Heart left ventricle (tissue), 16 donors: ENCODE results near the gene STARD7. TPM values are rescaled to one million over a fixed set of nuclear protein-coding genes. Genes with fewer than 3 reads are reported as not detected.
"Not testable (repeated sequence)": the region's sequence is repeated elsewhere in the genome, so short reads cannot be mapped to it uniquely, and the experiment has no call there.

ENCODE experiments used
- ATAC-seq, 4 donors: fragments of 200-7000 bp; cut with Tn5 transposase; one replicate each; pipeline ENCODE4 v1.9.1; 2020 to 2022; ENCODE audit warnings: moderate library complexity in 4 of 4, mild to moderate bottlenecking in 3 of 4, moderate number of reproducible peaks in 1 of 4
- DNase-seq, 5 donors: peaks; one replicate each; pipeline ENCODE4 v3.0.0-alpha.2; 2020
- H3K27ac ChIP-seq, 12 donors: fragments of 200-600 bp; sonication (generic) in 4 of 12; one replicate each; pipeline versions ENCODE4 v1.5.0 to v1.8.0; 2016 to 2022; ENCODE audit warnings: mild to moderate bottlenecking in 2 of 12
- H3K27me3 ChIP-seq, 9 donors: fragments of 200-600 bp; sonication (generic) in 2 of 9; one replicate each; pipeline versions ENCODE4 v1.5.1 to v1.8.0; 2016 to 2022; ENCODE audit warnings: mild to moderate bottlenecking in 3 of 9
- H3K36me3 ChIP-seq, 9 donors: fragments of 200-600 bp; sonication (generic) in 2 of 9; one replicate each; pipeline versions ENCODE4 v1.5.0 to v1.8.0; 2018 to 2022; ENCODE audit warnings: mild to moderate bottlenecking in 2 of 9
- H3K4me1 ChIP-seq, 12 donors: fragments of 200-600 bp; sonication (generic) in 4 of 12; one replicate each; pipeline versions ENCODE4 v1.5.0 to v1.8.0; 2016 to 2022; ENCODE audit warnings: mild to moderate bottlenecking in 3 of 12
- H3K4me3 ChIP-seq, 12 donors: fragments of 200-600 bp; sonication (generic) in 4 of 12; one replicate each; pipeline versions ENCODE4 v1.5.0 to v1.8.0; 2017 to 2022; ENCODE audit warnings: mild to moderate bottlenecking in 9 of 12, moderate library complexity in 4 of 12
- H3K9me3 ChIP-seq, 12 donors: fragments of 200-600 bp; sonication (generic) in 4 of 12; one replicate each; pipeline versions ENCODE4 v1.5.0 to v1.8.0; 2016 to 2022; ENCODE audit warnings: mild to moderate bottlenecking in 1 of 12
- POLR2A ChIP-seq, 2 donors: fragments of 450-650 bp; IDR thresholded peaks; one replicate each; pipeline ENCODE4 v1.6.1; 2017; ENCODE audit warnings: antibody characterized with exemption in 2 of 2, mild to moderate bottlenecking in 2 of 2, moderate library complexity in 2 of 2
- WGBS, 4 donors: extraction: QIAGEN DNeasy Blood & Tissue Kit in 2 of 4; methylation state at CpG; one replicate each; pipeline versions ENCODE4 v1.1.5 to v1.1.7; 2013 to 2018; 5-methylcytosine and 5-hydroxymethylcytosine counted together
- intact Hi-C, 10 donors: fragments of 100-400 bp; cut with DNase I; formaldehyde crosslinking; loops; one replicate each; pipeline versions ENCODE4 v1.11.1 to v1.14.2; 2022
- polyA plus RNA-seq, 2 donors: library from polyadenylated mRNA; stranded (reverse); fragments of 200-250 nt; gene quantifications; one replicate each; pipeline ENCODE4 v1.2.3, GENCODE V29; 2013
- total RNA-seq, 9 donors: library from RNA; depleted of rRNA in 2 of 9; stranded (reverse); fragments of >200 nt in 2 of 9; fragmentation: NEBNext Ultra II Directional in 3 of 9; extraction: Animal tissue kit (Norgen Biotek cat#: 25700) in 3 of 9; gene quantifications; one replicate each; pipeline versions ENCODE4 v1.1.0 to v1.2.4, GENCODE V29; 2016 to 2023
- TF ChIP-seq, protein P1 (sequence below), 12 donors: fragments of 200-600 bp; sonication (generic) in 4 of 12; IDR thresholded peaks; one replicate each; pipeline versions ENCODE4 v1.5.0 to v1.8.0; 2018 to 2022; ENCODE audit warnings: antibody characterized with exemption in 12 of 12, mild to moderate bottlenecking in 5 of 12
- donor health status: ischemic (EF 13 %, LVEDD 7.1; RV severe dilation, severe dysfunction).
- donor health status: healthy with polysubstance abuse.
- donor health status: DM: no; HTN: yes; CAD: no.
- donor health status: DM: no; HTN: no; CAD: no.
- donor health status: ischemic (EF 25% LVEDD 6.9; RV normal size, moderate dysfunction).
- donor health status: ischemic (EF 25% LVEDD 5.7; RV mildly dilated, moderate dysfunction).
- donor health status: healthy.
- donor health status: DM: yes; HTN: yes; CAD: no.
- donor health status: ischemic (EF 35%, LVEDD 5.7; RV mildly dilated, moderate dysfunction).
- donor health status: nonischemic (EF 11% LVEDD 7.7; RV severe dilation, severe dysfunction).
- donor health status: DM: yes; HTN: yes; CAD: no.
- donor health status: PGD.
- donor health status: ischemic (EF 29% LVEDD 5.4; RV normal size, mild dysfunction).
- donor health status: nonischemic (EF 23%, LVEDD 6.1; RV moderate dilation, normal function).

The STARD7 gene
- total and polyA plus RNA-seq, 11 donors = 58.3 to 526 (median 188) TPM

GRCh38 chr2:96143848-96144480 lies 64.7 kb downstream of the STARD7 start:
- peak overlapping the region in 1 of 12 donors; percentile 90 for H3K27ac ChIP-seq
- ATAC-seq = no peak

DNA sequence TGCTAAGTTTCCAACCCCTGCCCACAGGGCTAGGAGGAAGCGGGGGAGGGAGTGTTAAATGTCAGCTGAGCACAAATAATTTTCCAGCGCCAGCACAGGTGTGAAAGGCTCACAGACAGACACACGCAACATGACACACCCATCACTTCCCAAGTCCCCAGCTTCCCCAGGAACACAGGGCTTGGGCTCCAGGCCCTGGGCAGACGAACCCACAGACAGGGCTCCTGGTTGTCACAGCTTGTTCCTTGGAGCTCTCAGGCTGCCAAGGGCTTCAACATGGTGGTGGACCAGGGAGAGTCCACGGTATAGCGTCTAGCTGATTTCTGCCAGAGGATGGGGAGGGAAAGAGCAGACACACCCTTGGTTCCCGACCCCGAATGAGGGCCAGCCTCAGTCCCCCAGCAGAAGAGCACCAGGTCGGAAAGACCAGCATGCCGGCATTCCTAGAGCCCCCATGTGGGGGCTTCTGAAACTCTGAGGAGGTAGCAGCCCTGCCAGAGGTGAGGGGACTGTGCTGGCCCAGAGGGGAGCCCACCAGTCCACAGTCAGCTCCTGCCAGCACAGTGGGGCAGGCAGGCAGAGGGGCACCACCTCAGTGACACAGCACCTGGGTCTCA lies 65.3 kb downstream of the STARD7 start:
- peaks cover 0 to 7% (median 0%) of the 10 kb centered on the region in 9 donors for H3K27me3 ChIP-seq
- no peaks in the 10 kb centered on the region for H3K9me3 ChIP-seq
- peaks cover 0 to 53% (median 27%) of the 10 kb centered on the region in 12 donors for H3K4me1 ChIP-seq
- H3K27ac ChIP-seq = peak overlapping the region in 1 of 12 donors; percentile 90
- DNase-seq (peak in 2 of 5 donors; percentile 11 to 18), ATAC-seq (no peak)
- peak overlapping the region in 3 of 12 donors; percentile 55 to 69 (median 61) for H3K4me3 ChIP-seq
- peaks cover 0 to 9% (median 0%) of the 10 kb centered on the region in 9 donors for H3K36me3 ChIP-seq
- 80 to 85% (median 83%) methylated on average over 5 to 10 of the region's 10 CpGs for WGBS, 4 donors
- intact Hi-C loops = loop anchor here in 2 of 10 donors (5.0 to 10.0 kb wide), 4 partner anchors 121 to 371 kb away; partner anchors contain the start of genes CIAO1 (in 2 of the 2), TMEM127 (in 2 of the 2) and NEURL3 (in 1 of the 2)
- no peak for TF ChIP-seq POLR2A (IDR thresholded peaks at IDR 0.05)
- TF ChIP-seq, protein P1, sequence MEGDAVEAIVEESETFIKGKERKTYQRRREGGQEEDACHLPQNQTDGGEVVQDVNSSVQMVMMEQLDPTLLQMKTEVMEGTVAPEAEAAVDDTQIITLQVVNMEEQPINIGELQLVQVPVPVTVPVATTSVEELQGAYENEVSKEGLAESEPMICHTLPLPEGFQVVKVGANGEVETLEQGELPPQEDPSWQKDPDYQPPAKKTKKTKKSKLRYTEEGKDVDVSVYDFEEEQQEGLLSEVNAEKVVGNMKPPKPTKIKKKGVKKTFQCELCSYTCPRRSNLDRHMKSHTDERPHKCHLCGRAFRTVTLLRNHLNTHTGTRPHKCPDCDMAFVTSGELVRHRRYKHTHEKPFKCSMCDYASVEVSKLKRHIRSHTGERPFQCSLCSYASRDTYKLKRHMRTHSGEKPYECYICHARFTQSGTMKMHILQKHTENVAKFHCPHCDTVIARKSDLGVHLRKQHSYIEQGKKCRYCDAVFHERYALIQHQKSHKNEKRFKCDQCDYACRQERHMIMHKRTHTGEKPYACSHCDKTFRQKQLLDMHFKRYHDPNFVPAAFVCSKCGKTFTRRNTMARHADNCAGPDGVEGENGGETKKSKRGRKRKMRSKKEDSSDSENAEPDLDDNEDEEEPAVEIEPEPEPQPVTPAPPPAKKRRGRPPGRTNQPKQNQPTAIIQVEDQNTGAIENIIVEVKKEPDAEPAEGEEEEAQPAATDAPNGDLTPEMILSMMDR (IDR thresholded peaks at IDR 0.05) = no peak

More at GRCh38 chr2:96143848-96144480, 64.7 kb downstream of the STARD7 start:
- peak overlapping the region in 9 of 12 donors; percentile 47 to 69 (median 58) for H3K4me3 ChIP-seq
- WGBS, 4 donors = 86 to 94% (median 91%) methylated on average over 7 to 23 of the region's 23 CpGs
- peaks cover 0 to 59% (median 27%) of the 10 kb centered on the region in 12 donors for H3K4me1 ChIP-seq
- DNase-seq = peak in 3 of 5 donors; percentile 21 to 65 (median 29)
- TF ChIP-seq, protein P1 (IDR thresholded peaks at IDR 0.05) = no peak
- no peak for TF ChIP-seq POLR2A (IDR thresholded peaks at IDR 0.05)
- intact Hi-C loops = loop anchor here in 2 of 10 donors (5.0 to 10.0 kb wide), 4 partner anchors 121 to 371 kb away; partner anchors contain the start of genes CIAO1 (in 2 of the 2), TMEM127 (in 2 of the 2) and NEURL3 (in 1 of the 2)
- H3K9me3 ChIP-seq = no peaks in the 10 kb centered on the region
- H3K27me3 ChIP-seq = peaks cover 0 to 7% (median 0%) of the 10 kb centered on the region in 9 donors
- peaks cover 0 to 9% (median 0%) of the 10 kb centered on the region in 9 donors for H3K36me3 ChIP-seq

GRCh38 chr2:96142217-96143113 lies 66.2 kb downstream of the STARD7 start:
- Histone ChIP-seq H3K27me3 (peaks cover 0 to 7% (median 0%) of the 10 kb centered on the region in 9 donors), H3K9me3 (no peaks in the 10 kb centered on the region), H3K27ac (peak overlapping the region in 1 of 12 donors; percentile 90), H3K4me3 (peak overlapping the region in 1 of 12 donors; percentile 69), H3K36me3 (peaks cover 0 to 9% (median 0%) of the 10 kb centered on the region in 9 donors), H3K4me1 (peaks cover 0 to 45% (median 26%) of the 10 kb centered on the region in 12 donors)
- DNase-seq (peak in 2 of 5 donors; percentile 23 to 62), ATAC-seq (no peak)
- TF ChIP-seq POLR2A (IDR thresholded peaks at IDR 0.05) = no peak
- WGBS, 4 donors = 79 to 87% (median 82%) methylated on average over 19 to 26 of the region's 26 CpGs
- intact Hi-C loops = loop anchor here in 2 of 10 donors (5.0 to 10.0 kb wide), 4 partner anchors 122 to 372 kb away; partner anchors contain the start of genes CIAO1 (in 2 of the 2), TMEM127 (in 2 of the 2) and NEURL3 (in 1 of the 2)

DNA sequence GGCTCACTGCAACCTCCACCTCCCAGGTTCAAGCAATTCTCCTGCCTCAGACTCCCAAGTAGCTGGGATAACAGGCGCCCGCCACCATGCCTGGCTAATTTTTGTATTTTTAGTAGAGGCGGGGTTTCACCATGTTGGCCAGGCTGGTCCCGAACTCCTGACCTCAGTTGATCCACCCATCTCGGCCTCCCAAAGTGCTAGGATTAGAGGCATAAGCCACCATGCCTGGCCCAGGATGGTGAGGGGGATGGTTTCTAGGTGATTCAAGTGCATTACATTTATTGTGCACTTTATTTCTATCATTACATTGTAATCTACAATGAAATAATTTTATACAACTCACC lies 67.0 kb downstream of the STARD7 start:
- not testable (repeated sequence) for H3K36me3 ChIP-seq, H3K27ac ChIP-seq, H3K27me3 ChIP-seq, ATAC-seq, H3K9me3 ChIP-seq, H3K4me3 ChIP-seq
- H3K4me1 ChIP-seq = peaks cover 0 to 36% (median 20%) of the 10 kb centered on the region in 12 donors
- intact Hi-C loops = loop anchor here in 2 of 10 donors (5.0 to 10.0 kb wide), 4 partner anchors 123 to 373 kb away; partner anchors contain the start of genes CIAO1 (in 2 of the 2), TMEM127 (in 2 of the 2) and NEURL3 (in 1 of the 2)
- 96 to 98% (median 96%) methylated on average over 5 of the region's 5 CpGs for WGBS, 4 donors
- peak in 2 of 5 donors; percentile 0 to 3 for DNase-seq
